T-helper 2 cell treated with Interferon-gamma antibody and Interleukin-4, amounts not matched to agents 5 μg/mL and 100 μg/mL, for 36 hours (primary cell): ENCODE results near the gene ZFYVE28.

Source experiments
- DNase-seq: peaks from one replicate; pipeline ENCODE4 v3.0.0; 2021; ENCODE audit warnings: low spot score
- H3K27ac Mint-ChIP-seq: one replicate; pipeline ENCODE4 v1.8.0; 2021; ENCODE audit warnings: mild to moderate bottlenecking, mixed read lengths
- H3K27me3 Mint-ChIP-seq: one replicate; pipeline ENCODE4 v1.8.0; 2021; ENCODE audit warnings: low read depth, mixed read lengths
- H3K36me3 Mint-ChIP-seq: one replicate; pipeline ENCODE4 v1.8.0; 2021; ENCODE audit warnings: low read depth, mixed read lengths
- H3K4me1 Mint-ChIP-seq: one replicate; pipeline ENCODE4 v1.8.0; 2021; ENCODE audit warnings: low read depth, mixed read lengths
- H3K4me3 Mint-ChIP-seq: one replicate; pipeline ENCODE4 v1.8.0; 2022; ENCODE audit warnings: mild to moderate bottlenecking, moderate library complexity, mixed read lengths
- H3K9me3 Mint-ChIP-seq: one replicate; pipeline ENCODE4 v1.8.0; 2021; ENCODE audit warnings: mixed read lengths

ZFYVE28 gene

DNA sequence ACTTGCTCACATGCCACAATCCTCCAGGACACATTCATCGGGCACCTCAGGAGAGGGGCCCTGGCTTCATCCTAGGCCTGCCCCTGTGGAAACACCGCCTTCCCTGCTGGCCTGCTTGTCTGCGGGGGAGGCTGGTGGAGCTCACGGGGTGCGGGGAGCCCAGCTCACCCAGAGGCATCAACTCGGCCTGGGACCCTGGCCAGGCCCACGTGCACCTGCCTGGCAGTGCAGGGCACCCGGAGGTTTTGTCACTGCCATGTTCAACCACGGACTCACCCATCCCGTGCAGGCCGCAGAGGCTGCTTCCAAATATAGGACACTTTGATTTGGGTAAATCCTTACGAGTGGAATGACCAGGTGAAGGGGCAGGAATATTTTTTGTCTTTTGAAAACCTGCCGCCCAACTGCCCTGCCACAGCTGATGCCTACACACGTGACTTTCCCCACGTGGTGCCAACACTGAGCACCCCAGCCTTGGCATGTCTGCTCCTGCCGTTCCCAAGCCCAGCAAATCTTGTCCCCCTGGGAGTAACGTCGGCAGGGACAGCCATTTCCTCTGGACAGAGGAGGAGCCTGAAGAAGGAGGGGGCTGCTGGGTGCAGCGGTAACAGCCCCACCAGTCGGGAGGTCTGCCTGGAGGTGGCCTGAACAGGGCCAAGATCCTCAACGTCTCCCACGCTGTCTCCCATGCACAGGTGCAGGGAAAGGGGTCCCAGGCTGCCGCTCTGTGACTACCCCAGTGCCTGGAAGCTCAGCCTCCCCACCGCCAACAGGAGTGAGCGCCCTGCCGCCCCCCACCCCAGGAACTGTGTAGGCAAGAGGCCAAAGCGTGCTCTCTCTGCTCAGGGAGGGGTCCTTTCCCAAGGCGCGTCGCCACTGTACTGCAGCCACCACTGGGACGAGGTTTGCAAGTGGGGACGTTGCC is 165.0 kb downstream of the ZFYVE28 start:
- Mint-ChIP-seq H3K36me3 (no peaks in the 10 kb centered on the region), H3K4me1 (no peaks in the 10 kb centered on the region), H3K27me3 (no peaks in the 10 kb centered on the region), H3K27ac (no peak overlapping the region), H3K4me3 (no peak overlapping the region), H3K9me3 (no peaks in the 10 kb centered on the region)
- DNase-seq, result no peak

DNA sequence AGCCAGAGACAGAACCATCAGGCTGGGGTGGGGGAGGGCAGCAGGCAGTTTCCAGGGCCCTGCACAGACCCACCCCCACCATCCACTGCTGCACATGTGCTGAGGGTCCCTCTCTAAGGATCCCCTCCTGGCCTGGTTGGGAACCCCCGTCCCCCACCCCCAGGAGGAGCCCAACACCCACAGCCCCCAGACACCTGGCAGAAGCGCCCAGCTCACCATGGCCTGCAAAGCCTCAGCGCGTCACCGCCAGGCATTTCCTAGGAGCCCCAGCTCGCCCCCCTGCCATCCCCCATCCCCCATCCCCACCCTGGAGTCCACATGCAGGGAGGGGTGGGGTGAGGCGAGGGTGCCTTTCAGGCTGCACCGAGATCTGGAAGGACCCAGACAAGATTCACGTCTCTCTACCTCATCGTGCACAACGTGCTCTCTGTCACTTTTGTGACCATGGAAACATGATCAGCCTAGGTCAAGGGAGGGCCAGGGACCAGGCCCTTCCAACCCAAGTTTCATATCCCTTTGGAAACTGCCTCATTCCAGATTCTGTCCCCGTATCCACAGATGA is 165.8 kb downstream of the ZFYVE28 start:
- no peak overlapping the region for H3K4me3 Mint-ChIP-seq
- no peaks in the 10 kb centered on the region for H3K9me3 Mint-ChIP-seq
- H3K36me3 Mint-ChIP-seq, result no peaks in the 10 kb centered on the region

DNA sequence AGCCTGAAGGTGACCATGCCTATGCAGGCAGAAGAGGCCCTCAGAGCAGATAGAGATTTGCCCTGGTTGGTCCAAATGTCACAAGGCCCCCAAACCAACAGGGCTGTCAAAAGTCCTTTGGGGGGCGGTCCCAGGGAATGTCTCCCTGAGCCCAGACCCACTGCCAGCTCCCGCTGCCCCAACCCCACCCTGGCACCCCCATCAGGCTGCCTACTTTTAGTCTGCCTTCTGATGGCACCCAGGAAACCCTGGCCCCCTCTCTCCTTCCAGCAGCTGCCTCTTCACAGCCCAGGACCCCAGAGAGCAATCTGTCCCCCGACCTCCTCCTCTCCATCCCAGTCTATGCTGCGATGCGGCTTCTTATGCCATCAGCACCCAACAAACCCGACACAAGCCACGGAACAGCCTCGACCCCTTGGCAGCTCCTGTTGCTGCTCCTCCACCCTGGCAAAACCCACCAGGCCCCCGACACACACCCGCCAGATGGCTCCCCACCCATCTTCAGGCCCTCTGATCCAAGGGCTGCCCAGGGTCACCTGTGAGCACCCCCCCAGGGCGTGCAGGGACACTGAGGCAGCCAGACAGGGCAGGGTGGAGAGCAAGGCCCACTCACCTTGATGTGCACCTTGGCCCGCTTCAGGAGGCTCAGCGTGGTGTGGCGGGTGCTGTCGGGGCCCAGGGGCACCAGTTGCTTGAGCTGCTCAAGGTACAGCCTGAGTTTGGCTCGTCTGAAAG is 166.5 kb downstream of the ZFYVE28 start:
- H3K4me1 Mint-ChIP-seq, result no peaks in the 10 kb centered on the region
- H3K27me3 Mint-ChIP-seq, result no peaks in the 10 kb centered on the region
- H3K9me3 Mint-ChIP-seq, result no peaks in the 10 kb centered on the region
- H3K27ac Mint-ChIP-seq, result no peak overlapping the region
- no peak for DNase-seq
- no peak overlapping the region for H3K4me3 Mint-ChIP-seq
- no peaks in the 10 kb centered on the region for H3K36me3 Mint-ChIP-seq

More for the DNA sequence above, 165.8 kb downstream of the ZFYVE28 start:
- no peaks in the 10 kb centered on the region for H3K4me1 Mint-ChIP-seq
- H3K27me3 Mint-ChIP-seq, result no peaks in the 10 kb centered on the region
- no peak overlapping the region for H3K27ac Mint-ChIP-seq
- peak; percentile 2 for DNase-seq

DNA sequence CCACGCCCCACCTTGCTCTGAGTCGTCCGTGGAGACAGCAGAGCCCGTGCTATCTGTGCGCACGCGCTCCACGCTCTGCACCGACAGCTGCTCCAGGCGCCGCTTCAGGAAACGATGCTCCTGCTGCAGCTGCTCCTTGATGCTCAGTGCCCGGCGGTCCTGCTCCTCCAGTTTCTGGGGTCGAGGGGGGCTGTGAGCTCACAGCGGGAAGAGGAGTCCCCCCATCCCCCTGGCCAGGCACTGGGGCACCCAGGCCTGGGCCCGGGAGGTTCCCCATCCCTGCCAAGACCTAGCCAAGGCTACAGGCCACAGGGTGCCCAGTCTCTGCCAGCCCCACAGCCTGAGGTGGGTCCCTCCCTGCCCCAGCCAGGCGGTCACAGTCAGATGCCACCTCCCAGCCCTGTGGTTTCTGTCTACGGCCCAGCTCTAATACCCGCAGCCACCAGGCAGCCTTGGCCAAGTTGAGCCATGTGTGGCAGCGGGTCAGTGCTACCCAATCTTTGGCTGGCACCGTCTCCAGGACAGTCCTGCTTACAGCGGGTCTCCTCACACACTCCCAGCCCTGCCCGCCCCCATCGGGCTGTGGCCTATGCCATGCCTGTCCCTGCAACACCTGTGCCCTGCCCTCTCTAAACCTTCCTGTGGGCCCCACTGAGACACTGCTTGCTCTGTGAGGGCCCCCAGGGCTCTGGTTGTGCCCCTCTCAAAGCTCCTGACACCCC is 167.2 kb downstream of the ZFYVE28 start:
- H3K4me3 Mint-ChIP-seq, result no peak overlapping the region
- peak; percentile 3 for DNase-seq
- no peak overlapping the region for H3K27ac Mint-ChIP-seq

DNA sequence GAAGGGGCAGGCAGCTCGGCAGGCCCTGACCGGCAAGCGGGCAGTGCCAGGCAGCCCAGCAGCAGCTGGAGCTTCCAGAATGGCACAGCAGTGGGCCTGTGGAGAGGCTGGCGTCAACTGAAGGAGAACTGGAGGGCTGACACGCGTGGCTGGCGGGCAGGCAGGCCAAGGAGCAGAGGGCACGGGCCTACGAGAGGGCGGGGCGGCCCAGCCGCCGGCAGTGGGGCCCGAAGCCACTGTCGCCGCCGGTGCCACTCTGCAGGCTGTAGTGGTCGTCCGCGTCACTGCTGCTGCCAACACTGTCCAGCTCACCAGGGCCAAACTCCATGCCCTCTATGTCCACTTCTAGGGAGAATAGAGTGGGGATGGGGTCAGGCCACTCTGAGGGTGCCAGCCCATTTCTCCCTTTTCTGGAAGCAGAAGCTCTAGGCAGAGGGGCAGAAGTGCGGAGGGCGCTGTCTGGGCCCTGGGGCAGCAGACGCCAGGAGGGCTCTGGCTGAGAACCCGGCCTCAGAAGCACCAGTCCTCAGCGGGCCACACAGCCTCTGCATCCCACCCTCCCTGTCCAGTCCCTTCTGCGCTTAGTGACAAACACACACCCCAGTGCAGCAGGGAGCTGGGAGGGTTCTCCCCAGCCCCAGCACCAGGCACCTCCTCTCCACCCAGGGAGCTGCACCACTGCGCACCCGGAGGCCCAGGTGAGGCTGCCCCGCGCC is 167.9 kb downstream of the ZFYVE28 start:
- no peaks in the 10 kb centered on the region for H3K27me3 Mint-ChIP-seq
- H3K4me1 Mint-ChIP-seq, result peaks cover under 1% of the 10 kb centered on the region
- H3K9me3 Mint-ChIP-seq, result no peaks in the 10 kb centered on the region
- no peaks in the 10 kb centered on the region for H3K36me3 Mint-ChIP-seq
- H3K27ac Mint-ChIP-seq, result no peak overlapping the region
- DNase-seq, result no peak
- H3K4me3 Mint-ChIP-seq, result no peak overlapping the region

More for the DNA sequence above, 167.2 kb downstream of the ZFYVE28 start:
- Mint-ChIP-seq H3K36me3 (no peaks in the 10 kb centered on the region), H3K4me1 (no peaks in the 10 kb centered on the region), H3K9me3 (no peaks in the 10 kb centered on the region), H3K27me3 (no peaks in the 10 kb centered on the region)

DNA sequence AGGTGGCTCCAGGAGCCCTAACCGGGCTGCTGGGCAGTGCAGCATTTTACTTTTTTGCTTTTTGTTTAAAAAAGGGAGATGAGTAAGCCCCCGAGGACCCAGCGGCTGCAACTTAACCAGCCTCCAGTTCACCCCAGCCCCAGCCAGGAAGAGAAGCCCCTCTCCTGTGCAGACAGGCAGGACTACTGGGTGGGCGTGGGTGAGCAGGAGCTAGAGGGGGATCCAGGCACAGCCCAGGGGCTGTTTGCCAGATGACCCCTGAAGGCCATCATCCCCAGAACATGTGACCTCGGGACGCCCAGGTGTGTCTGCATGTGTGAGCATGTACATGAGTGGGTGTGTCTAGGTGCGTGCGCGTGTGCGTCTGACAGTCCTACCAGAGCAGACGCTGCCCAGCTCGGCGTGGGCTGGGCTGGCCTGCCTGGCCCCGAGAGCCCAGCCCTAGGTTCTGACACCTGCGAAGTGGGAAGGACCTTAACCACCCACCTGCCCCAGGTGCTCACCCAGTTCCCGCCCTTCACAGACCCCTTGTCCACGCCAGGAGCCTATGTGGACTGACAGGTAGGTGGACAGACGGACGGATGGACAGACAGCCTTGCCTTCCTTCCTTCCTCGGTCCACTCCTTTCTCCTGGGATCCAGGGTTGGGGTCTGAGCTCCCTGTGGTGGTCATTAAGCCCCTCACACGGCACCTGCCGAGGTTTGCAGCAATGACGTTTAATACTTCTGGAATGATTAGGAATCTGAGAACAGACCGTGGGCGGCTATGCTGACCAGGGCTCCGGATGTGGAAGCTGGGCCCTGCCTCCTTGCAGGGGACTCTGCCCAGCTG is 168.7 kb downstream of the ZFYVE28 start:
- Mint-ChIP-seq H3K4me1 (peaks cover 8% of the 10 kb centered on the region), H3K36me3 (no peaks in the 10 kb centered on the region), H3K4me3 (no peak overlapping the region), H3K27ac (no peak overlapping the region), H3K9me3 (no peaks in the 10 kb centered on the region), H3K27me3 (no peaks in the 10 kb centered on the region)
- DNase-seq, result no peak

DNA sequence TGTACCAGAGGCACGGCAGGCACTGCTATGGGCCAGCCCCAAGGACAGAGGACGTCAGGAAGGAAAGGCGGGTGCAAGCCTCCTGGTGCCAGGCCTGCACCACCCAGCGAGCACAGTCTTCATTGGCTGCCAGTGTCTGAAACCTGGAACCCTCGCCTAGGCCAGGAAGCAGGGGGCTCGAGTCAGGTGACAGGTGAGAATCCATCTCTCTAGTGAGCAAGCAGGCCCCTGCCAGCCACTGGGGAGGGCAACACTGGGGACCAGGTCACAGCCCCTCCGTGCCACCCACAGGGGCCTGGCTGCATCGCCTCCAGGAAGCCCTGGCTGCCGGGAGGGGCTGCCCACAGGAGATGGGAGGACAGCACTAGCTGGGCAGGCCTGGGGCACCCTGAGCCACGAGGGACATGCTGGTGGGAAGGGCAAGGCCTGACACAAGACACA is 169.6 kb downstream of the ZFYVE28 start:
- H3K27ac Mint-ChIP-seq, result no peak overlapping the region
- DNase-seq, result no peak

DNA sequence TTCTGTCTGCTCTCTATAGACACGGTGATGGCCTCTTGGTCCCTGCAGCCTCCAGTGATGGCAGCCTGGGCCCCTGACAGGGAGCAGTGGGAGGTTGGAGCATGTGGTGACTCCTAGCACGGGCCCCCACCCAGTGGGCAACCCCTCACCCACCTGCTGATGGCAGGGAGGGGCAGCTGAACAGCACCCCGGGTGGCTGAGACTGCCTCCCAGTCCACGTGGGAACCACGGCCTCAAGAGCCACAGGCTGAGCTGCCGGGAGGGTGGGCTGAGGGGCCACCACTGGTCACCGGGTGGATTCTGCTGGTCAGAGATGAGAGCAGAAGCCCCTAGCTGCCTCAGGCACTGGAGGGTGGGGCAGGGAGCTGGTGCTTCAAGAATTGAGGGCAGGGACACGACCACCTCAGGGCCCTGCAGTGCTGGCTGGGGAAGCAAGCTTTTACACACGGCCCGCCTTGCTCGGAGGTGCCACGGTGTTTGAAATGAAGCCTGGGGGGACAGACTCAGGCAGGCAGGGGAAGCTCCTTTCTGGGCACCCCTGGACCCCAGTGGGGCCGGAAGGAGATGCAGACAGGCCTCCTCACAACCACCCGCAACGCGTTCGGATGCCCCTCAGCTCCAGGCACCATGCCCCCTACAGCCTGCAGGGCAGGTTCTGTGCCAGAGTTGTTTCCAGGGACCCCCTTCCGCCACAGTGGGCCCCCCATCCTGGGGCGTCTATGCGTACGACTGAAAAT is 170.2 kb downstream of the ZFYVE28 start:
- no peak overlapping the region for H3K27ac Mint-ChIP-seq
- no peak overlapping the region for H3K4me3 Mint-ChIP-seq
- no peaks in the 10 kb centered on the region for H3K9me3 Mint-ChIP-seq
- H3K27me3 Mint-ChIP-seq, result no peaks in the 10 kb centered on the region
- peaks cover 14% of the 10 kb centered on the region for H3K4me1 Mint-ChIP-seq
- no peaks in the 10 kb centered on the region for H3K36me3 Mint-ChIP-seq
- DNase-seq, result no peak

More for the DNA sequence above, 169.6 kb downstream of the ZFYVE28 start:
- Mint-ChIP-seq H3K27me3 (no peaks in the 10 kb centered on the region), H3K4me3 (no peak overlapping the region), H3K9me3 (no peaks in the 10 kb centered on the region), H3K4me1 (peaks cover 10% of the 10 kb centered on the region), H3K36me3 (no peaks in the 10 kb centered on the region)

DNA sequence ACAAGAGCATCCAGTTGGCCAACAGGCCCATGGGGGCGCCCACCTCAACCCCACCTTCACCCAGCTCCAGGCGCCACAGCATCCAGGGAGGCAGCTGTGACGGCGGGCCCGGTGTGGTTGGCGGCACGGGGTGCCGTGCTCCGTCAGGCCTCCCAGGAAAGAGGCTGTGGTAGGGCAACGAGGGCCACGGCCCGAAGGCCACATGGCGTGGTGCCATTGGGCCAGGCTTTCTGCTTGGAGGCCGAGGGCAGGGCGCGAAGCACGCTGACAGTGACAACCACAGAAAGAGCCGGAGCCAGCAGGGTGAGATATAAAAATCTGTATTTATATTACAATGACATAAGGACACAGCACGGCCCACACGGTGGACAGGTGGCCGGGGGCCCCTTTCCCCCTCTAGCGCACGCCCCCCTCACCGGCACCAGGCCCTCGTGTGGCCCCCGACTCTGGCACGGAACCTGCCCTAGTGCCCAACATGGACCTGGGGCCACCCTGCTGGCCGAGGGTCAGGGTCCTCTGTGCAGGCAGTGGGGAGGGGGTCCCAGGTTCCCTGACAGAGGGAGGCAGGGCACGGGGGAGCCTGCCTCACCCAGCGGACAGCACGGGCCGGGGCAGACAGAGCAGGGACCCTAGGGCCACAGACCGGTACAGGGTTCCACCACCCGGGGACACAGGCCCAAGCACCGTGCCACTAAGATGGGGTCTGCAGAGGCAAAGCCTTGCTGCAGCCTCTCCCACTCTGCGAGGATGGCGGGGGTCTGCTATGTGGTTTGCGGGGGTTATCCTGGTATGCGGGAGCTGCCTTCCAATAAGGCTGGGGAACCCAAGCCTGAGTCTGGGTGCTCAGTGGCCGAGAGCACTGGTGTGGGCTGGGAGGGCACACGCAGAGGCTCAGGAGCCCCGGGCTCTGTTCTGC is 171.1 kb downstream of the ZFYVE28 start:
- H3K36me3 Mint-ChIP-seq, result no peaks in the 10 kb centered on the region
- no peaks in the 10 kb centered on the region for H3K27me3 Mint-ChIP-seq
- no peaks in the 10 kb centered on the region for H3K9me3 Mint-ChIP-seq
- peaks cover 15% of the 10 kb centered on the region for H3K4me1 Mint-ChIP-seq
- no peak overlapping the region for H3K27ac Mint-ChIP-seq
- DNase-seq, result no peak
- no peak overlapping the region for H3K4me3 Mint-ChIP-seq

DNA sequence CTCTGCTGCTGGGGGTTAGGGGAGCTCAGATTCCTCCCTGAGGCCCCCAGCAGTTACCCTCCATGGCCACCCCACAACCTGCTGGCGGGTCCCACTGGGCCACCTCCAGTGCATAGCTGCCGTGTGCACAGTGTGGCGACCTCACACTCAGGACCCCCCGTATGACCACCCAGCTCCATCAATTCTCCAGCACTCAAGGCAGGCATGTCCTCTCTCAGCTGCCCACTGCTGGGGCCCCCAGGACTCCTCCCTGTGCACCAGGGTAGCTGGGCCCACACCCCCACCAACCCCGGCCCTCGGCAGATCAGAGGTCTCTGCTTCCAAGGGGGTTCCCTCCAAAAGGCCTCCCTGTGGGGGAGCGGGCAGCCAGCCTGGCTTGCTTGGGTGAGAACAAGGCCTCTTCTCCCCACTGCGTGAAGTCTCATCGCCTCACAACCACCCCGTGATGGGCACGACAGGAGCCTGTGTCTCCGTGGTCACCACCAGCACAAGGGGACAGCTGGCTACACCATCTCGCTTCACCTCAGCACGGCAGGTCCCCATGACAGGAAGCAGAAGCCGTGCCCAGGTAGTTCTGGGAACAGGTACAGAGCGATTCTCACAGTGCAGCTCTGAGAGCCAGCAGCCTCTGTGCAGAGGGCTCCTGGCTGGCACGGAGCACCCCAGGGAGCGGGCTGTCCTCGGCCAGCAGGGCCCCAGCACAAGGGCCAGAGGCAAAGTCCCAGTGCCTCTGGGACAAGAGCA is 171.9 kb downstream of the ZFYVE28 start:
- H3K36me3 Mint-ChIP-seq, result no peaks in the 10 kb centered on the region
- H3K27me3 Mint-ChIP-seq, result no peaks in the 10 kb centered on the region
- no peak overlapping the region for H3K27ac Mint-ChIP-seq
- no peak overlapping the region for H3K4me3 Mint-ChIP-seq
- no peaks in the 10 kb centered on the region for H3K9me3 Mint-ChIP-seq
- peaks cover 17% of the 10 kb centered on the region for H3K4me1 Mint-ChIP-seq
- DNase-seq, result no peak

DNA sequence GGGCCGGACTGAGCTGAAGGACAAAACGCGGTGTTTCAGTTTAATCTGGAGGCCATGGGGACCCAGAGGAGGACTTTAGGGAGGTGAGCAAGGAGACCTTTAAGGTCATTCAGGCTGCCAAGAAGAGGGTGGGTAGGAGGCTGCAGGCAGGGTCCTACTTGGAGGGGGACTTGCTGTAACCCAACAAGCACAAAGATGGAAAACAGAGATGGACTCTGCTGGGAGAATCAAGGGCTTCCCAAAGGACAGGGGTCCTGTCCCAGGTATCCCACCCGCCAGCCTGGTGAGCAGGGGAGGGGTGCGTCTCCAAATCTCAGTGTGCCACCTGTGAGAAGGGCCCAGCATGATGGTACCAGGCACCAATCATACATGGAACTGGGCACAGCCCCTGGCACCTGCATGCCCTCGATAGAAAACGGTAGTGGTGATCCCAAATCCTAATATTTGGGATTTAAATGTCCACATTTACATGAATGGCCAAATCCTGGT is 172.6 kb downstream of the ZFYVE28 start:
- no peaks in the 10 kb centered on the region for H3K36me3 Mint-ChIP-seq
- H3K4me3 Mint-ChIP-seq, result no peak overlapping the region
- H3K27ac Mint-ChIP-seq, result no peak overlapping the region
- H3K27me3 Mint-ChIP-seq, result no peaks in the 10 kb centered on the region
- DNase-seq, result no peak
- H3K4me1 Mint-ChIP-seq, result peaks cover 19% of the 10 kb centered on the region
- H3K9me3 Mint-ChIP-seq, result no peaks in the 10 kb centered on the region
